ENCODE results near the gene SPOCK2. TPM values are rescaled to one million over a fixed set of nuclear protein-coding genes. Genes with fewer than 3 reads are reported as not detected.

The SPOCK2 gene
- total and polyA plus RNA-seq, 2 of the 13 experiments (the other 11 are each of a cell fraction or from before 2014, with no cell fraction given): 8.6 to 30.6 TPM

DNA sequence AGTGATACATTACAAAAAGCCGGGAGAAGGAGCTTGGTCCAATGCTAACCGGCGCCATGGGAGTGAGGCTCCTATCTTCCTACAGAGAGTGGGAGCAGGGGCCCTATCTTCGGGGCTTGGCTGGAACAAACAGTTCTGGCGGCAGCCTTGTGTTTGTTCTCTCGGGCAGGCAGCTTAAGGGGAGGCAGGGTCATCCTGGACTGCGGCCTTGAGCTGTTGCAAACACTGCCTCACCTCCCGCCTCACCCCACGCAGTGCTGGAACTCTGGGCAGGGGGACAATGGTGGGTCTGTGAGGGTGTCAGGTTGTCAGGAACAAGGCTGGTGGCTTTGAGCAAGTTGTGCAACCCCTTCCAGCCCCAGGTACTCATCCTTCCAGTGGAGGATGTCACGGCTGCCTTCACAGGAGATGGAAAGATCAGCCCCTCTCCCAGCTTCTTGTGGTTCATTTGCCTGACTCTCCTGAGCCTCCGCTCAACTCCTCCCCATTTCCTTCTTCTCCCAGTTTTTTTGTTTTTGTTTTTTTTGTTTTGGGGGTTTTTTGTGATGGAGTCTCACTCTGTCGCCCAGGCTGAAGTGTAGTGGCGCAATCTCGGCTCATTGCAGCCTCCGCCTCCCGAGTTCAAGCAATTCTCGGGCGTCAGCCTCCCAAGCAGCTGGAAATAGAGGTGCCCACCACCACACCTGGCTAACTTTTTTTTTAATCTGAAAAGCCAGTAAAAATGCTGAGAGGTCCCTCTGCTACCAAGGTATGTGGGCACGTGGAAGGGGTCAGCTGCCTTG, 57.4 kb downstream of the SPOCK2 start (continued):
- no peak; the same call in 1 of the 2 replicates for TF ChIP-seq NFIC (IDR thresholded peaks at IDR 0.05; ENCODE audit: low read length)
- peak; percentile 89 for TF ChIP-seq RCOR2 (CRISPR knock-in tag; IDR thresholded peaks at IDR 0.05)
- TF ChIP-seq TGIF2 (CRISPR knock-in tag; IDR thresholded peaks at IDR 0.05): peak; percentile 72; the same call in 1 of the 2 replicates
- peak; percentile 23; the same call in 1 of the 2 replicates for TF ChIP-seq CHD2 (IDR thresholded peaks at IDR 0.05; ENCODE audit: low read depth, low read length)
- TF ChIP-seq ZNF3 (CRISPR knock-in tag; IDR thresholded peaks at IDR 0.05): peak; percentile 47; the same call in 1 of the 2 replicates
- no peak for TF ChIP-seq SNAPC4 (CRISPR knock-in tag; IDR thresholded peaks at IDR 0.05)
- no peak for TF ChIP-seq SETDB1 (CRISPR knock-in tag; IDR thresholded peaks at IDR 0.05; ENCODE audit: borderline replicate concordance)
- TF ChIP-seq, protein P1, sequence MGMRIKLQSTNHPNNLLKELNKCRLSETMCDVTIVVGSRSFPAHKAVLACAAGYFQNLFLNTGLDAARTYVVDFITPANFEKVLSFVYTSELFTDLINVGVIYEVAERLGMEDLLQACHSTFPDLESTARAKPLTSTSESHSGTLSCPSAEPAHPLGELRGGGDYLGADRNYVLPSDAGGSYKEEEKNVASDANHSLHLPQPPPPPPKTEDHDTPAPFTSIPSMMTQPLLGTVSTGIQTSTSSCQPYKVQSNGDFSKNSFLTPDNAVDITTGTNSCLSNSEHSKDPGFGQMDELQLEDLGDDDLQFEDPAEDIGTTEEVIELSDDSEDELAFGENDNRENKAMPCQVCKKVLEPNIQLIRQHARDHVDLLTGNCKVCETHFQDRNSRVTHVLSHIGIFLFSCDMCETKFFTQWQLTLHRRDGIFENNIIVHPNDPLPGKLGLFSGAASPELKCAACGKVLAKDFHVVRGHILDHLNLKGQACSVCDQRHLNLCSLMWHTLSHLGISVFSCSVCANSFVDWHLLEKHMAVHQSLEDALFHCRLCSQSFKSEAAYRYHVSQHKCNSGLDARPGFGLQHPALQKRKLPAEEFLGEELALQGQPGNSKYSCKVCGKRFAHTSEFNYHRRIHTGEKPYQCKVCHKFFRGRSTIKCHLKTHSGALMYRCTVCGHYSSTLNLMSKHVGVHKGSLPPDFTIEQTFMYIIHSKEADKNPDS (CRISPR knock-in tag; IDR thresholded peaks at IDR 0.05): peak; percentile 80; the same call in 1 of the 2 replicates
- peak; percentile 64 for TF ChIP-seq ZEB1 (IDR thresholded peaks at IDR 0.05; ENCODE audit: insufficient replicate concordance, low read depth)
- no peak for TF ChIP-seq RAD51 (IDR thresholded peaks at IDR 0.05; ENCODE audit: borderline replicate concordance)
- TF ChIP-seq, protein P2, sequence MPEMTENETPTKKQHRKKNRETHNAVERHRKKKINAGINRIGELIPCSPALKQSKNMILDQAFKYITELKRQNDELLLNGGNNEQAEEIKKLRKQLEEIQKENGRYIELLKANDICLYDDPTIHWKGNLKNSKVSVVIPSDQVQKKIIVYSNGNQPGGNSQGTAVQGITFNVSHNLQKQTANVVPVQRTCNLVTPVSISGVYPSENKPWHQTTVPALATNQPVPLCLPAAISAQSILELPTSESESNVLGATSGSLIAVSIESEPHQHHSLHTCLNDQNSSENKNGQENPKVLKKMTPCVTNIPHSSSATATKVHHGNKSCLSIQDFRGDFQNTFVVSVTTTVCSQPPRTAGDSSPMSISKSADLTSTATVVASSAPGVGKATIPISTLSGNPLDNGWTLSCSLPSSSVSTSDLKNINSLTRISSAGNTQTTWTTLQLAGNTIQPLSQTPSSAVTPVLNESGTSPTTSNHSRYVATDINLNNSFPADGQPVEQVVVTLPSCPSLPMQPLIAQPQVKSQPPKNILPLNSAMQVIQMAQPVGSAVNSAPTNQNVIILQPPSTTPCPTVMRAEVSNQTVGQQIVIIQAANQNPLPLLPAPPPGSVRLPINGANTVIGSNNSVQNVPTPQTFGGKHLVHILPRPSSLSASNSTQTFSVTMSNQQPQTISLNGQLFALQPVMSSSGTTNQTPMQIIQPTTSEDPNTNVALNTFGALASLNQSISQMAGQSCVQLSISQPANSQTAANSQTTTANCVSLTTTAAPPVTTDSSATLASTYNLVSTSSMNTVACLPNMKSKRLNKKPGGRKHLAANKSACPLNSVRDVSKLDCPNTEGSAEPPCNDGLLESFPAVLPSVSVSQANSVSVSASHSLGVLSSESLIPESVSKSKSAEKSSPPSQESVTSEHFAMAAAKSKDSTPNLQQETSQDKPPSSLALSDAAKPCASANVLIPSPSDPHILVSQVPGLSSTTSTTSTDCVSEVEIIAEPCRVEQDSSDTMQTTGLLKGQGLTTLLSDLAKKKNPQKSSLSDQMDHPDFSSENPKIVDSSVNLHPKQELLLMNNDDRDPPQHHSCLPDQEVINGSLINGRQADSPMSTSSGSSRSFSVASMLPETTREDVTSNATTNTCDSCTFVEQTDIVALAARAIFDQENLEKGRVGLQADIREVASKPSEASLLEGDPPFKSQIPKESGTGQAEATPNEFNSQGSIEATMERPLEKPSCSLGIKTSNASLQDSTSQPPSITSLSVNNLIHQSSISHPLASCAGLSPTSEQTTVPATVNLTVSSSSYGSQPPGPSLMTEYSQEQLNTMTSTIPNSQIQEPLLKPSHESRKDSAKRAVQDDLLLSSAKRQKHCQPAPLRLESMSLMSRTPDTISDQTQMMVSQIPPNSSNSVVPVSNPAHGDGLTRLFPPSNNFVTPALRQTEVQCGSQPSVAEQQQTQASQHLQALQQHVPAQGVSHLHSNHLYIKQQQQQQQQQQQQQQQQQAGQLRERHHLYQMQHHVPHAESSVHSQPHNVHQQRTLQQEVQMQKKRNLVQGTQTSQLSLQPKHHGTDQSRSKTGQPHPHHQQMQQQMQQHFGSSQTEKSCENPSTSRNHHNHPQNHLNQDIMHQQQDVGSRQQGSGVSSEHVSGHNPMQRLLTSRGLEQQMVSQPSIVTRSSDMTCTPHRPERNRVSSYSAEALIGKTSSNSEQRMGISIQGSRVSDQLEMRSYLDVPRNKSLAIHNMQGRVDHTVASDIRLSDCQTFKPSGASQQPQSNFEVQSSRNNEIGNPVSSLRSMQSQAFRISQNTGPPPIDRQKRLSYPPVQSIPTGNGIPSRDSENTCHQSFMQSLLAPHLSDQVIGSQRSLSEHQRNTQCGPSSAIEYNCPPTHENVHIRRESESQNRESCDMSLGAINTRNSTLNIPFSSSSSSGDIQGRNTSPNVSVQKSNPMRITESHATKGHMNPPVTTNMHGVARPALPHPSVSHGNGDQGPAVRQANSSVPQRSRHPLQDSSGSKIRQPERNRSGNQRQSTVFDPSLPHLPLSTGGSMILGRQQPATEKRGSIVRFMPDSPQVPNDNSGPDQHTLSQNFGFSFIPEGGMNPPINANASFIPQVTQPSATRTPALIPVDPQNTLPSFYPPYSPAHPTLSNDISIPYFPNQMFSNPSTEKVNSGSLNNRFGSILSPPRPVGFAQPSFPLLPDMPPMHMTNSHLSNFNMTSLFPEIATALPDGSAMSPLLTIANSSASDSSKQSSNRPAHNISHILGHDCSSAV (CRISPR knock-in tag; IDR thresholded peaks at IDR 0.05; ENCODE audit: borderline replicate concordance): no peak
- TF ChIP-seq ZNF724P (CRISPR knock-in tag; IDR thresholded peaks at IDR 0.05; ENCODE audit: borderline replicate concordance): no peak

Measured in HepG2 (cell line).